NCI-H2227 treated with DMSO at 0.1 percent for 48 hours (cell line): ENCODE measurements around the gene PRR19.
A peak's percentile ranks its signal among the peaks of the same experiment; 100 is the strongest.
"Not testable (repeated sequence)": the region's sequence is repeated elsewhere in the genome, so short reads cannot be mapped to it uniquely, and the experiment has no call there.

Experiments used
- DNase-seq: peaks from one replicate; lab custom pipeline; 2025; lab: John Stamatoyannopoulos, UW

PRR19 gene

GRCh38 chr19:42301646-42302203, at the start of gene PRR19:
PRR19 (plus strand) TSS chr19:42302132; CDS start chr19:42309585, 7,453 bp downstream.
- peak; percentile 71 for DNase-seq

- peak; percentile 61 for DNase-seq
Observed at GRCh38 chr19:42252365-42253244, 49.3 kb upstream of the PRR19 start.

- peak; percentile 71 for DNase-seq
Observed at GRCh38 chr19:42253245-42254088, 48.5 kb upstream of the PRR19 start.

GRCh38 chr19:42254089-42254849, 47.7 kb upstream of the PRR19 start:
- DNase-seq = peak; percentile 88

GRCh38 chr19:42254850-42255765, 46.8 kb upstream of the PRR19 start, which contains the start of gene ERF:
ERF (minus strand) TSS chr19:42255128; CDS start chr19:42254999, 129 bp downstream.
- DNase-seq = peak; percentile 96

GRCh38 chr19:42255766-42256745, 45.9 kb upstream of the PRR19 start:
- peak; percentile 87 for DNase-seq

- DNase-seq = not testable (repeated sequence)
Observed at GRCh38 chr19:42257842-42258241, 44.1 kb upstream of the PRR19 start.

- no peak for DNase-seq
Observed at GRCh38 chr19:42261763-42262162, 40.2 kb upstream of the PRR19 start.

GRCh38 chr19:42266105-42266504, 35.8 kb upstream of the PRR19 start:
- not testable (repeated sequence) for DNase-seq

- not testable (repeated sequence) for DNase-seq
Observed at GRCh38 chr19:42266928-42267603, 34.9 kb upstream of the PRR19 start.

- DNase-seq = no peak
Observed at GRCh38 chr19:42267644-42268141, 34.2 kb upstream of the PRR19 start.

GRCh38 chr19:42268142-42268703, 33.7 kb upstream of the PRR19 start:
- DNase-seq = peak; percentile 100

- DNase-seq = peak; percentile 100
Observed at GRCh38 chr19:42268704-42269477, 33.0 kb upstream of the PRR19 start, which contains the start of gene CIC. CIC (plus strand) TSS chr19:42269252; CDS start chr19:42271784, 2,532 bp downstream.

- DNase-seq = no peak
Observed at GRCh38 chr19:42269478-42270345, 32.2 kb upstream of the PRR19 start.

GRCh38 chr19:42270346-42271044, 31.4 kb upstream of the PRR19 start:
- DNase-seq = no peak

GRCh38 chr19:42271045-42271419, 30.9 kb upstream of the PRR19 start:
- no peak for DNase-seq
